H1 (cell line): ENCODE results near the gene TMEM72. TPM values are rescaled to one million over a fixed set of nuclear protein-coding genes. Genes with fewer than 3 reads are reported as not detected.

Experiments used
- BCL11A ChIP-seq, 2 experiments: IDR thresholded peaks; one replicate each; pipeline ENCODE4 v1.6.1; 2011; ENCODE audit warnings: low read depth in 2 of 2, low read length in 2 of 2, mild to moderate bottlenecking in 2 of 2
- CBX8 ChIP-seq: fragments of 300-800, 300-1000 bp; sonication (generic); IDR thresholded peaks from 2 replicates; pipeline ENCODE4 v1.7.1; 2016; ENCODE audit warnings: low read depth, low read length, borderline replicate concordance
- CHD7 ChIP-seq: fragments of 300-600 bp; sonication (generic); IDR thresholded peaks from 2 replicates; pipeline ENCODE4 v1.7.1; 2012; ENCODE audit warnings: low read length, moderate library complexity, mild to moderate bottlenecking, inconsistent platforms; ENCODE audit not compliant: insufficient replicate concordance
- E2F6 ChIP-seq: IDR thresholded peaks from 2 replicates; pipeline ENCODE4 v1.6.1; 2012; ENCODE audit warnings: inconsistent platforms
- HDAC6 ChIP-seq: IDR thresholded peaks from one replicate; pipeline ENCODE4 v1.7.1; 2012; ENCODE audit warnings: low read depth, mild to moderate bottlenecking, inconsistent platforms, low read length, moderate library complexity
- RFX5 ChIP-seq: IDR thresholded peaks from 2 replicates; pipeline ENCODE4 v1.6.1; 2011; ENCODE audit warnings: low read depth, low read length, improper control_type of control experiment, borderline replicate concordance
- RNF2 ChIP-seq: fragments of 200-900, 300-1000 bp; sonication (generic); IDR thresholded peaks from 2 replicates; pipeline ENCODE4 v1.7.1; 2016; ENCODE audit warnings: borderline replicate concordance, low read depth, mild to moderate bottlenecking, antibody characterized with exemption, low read length; ENCODE audit not compliant: poor library complexity, severe bottlenecking; ENCODE audit errors: missing control alignments
- SIX5 ChIP-seq: IDR thresholded peaks from 2 replicates; pipeline ENCODE4 v1.6.1; 2011; ENCODE audit warnings: mild to moderate bottlenecking, low read depth, low read length
- TBP ChIP-seq: IDR thresholded peaks from 2 replicates; pipeline ENCODE4 v1.6.1; 2011; ENCODE audit warnings: low read depth, low read length, improper control_type of control experiment
- polyA plus RNA-seq, 7 experiments: library from polyadenylated mRNA; depleted of rRNA in 3 of 7; stranded (reverse) in 5 of 7; unstranded in 2 of 7; fragments of >200 nt in 5 of 7; fragments of 200-250 nt in 2 of 7; gene quantifications; 1 replicate in 5 of 7; 2 replicates in 1 of 7; 4 replicates in 1 of 7; pipeline versions ENCODE4 v1.2.1 to v1.2.3, GENCODE V29; 2011 to 2013; ENCODE audit warnings: missing spikeins in 2 of 7, mixed read lengths in 2 of 7
- total RNA-seq: library from RNA; stranded (reverse); fragmentation: NEBNext Ultra II Directional; extraction: Animal tissue kit (Norgen Biotek cat#: 25700); gene quantifications from 2 replicates; pipeline ENCODE4 v1.2.1, GENCODE V29; 2021

TMEM72 gene
- total and polyA plus RNA-seq, 2 of the 8 experiments (the other 6 are each of a cell fraction or from before 2014, with no cell fraction given), result not detected

GRCh38 chr10:44922796-44923545, 11.8 kb downstream of the TMEM72 start (continued):
- no peak for TF ChIP-seq CHD7
- no peak for TF ChIP-seq RNF2
- TF ChIP-seq SIX5, result no peak
- no peak for TF ChIP-seq HDAC6
- no peak for TF ChIP-seq E2F6
- TF ChIP-seq RFX5, result no peak
- TF ChIP-seq TBP, result no peak
- no peak for TF ChIP-seq BCL11A (IDR thresholded peaks at IDR 0.05; ENCODE audit: low read depth in 2 of 2, low read length in 2 of 2)
- TF ChIP-seq CBX8, result no peak
